ENCODE data around the gene PTGDR2. TPM values are rescaled to one million over a fixed set of nuclear protein-coding genes. Genes with fewer than 3 reads are reported as not detected.

Gene PTGDR2
- total and polyA plus RNA-seq, 4 donors = 0.08 to 7.1 (median 0.32) TPM

GRCh38 chr11:60870733-60871377, 15.1 kb upstream of the PTGDR2 start:
- H3K9ac ChIP-seq (ENCODE audit: low read depth in 1 of 2, low read length in 2 of 2) = no peak overlapping the region
- no peaks in the 10 kb centered on the region for H3K9me3 ChIP-seq (ENCODE audit: control insufficient read depth in 4 of 4, low read length in 3 of 4)
- DNase-seq (ENCODE audit: low spot score) = no peak
- H3K27me3 ChIP-seq (ENCODE audit: control insufficient read depth in 4 of 4, insufficient read depth in 4 of 4, low read length in 3 of 4) = no peaks in the 10 kb centered on the region
- H3K27ac ChIP-seq (ENCODE audit: low read depth in 1 of 2, low read length in 2 of 2) = no peak overlapping the region
- no peak overlapping the region for H3K4me3 ChIP-seq (ENCODE audit: low read depth in 1 of 3, low read length in 3 of 3)
- no peaks in the 10 kb centered on the region for H3K36me3 ChIP-seq (ENCODE audit: control insufficient read depth in 4 of 4, insufficient read depth in 3 of 4, low read depth in 1 of 4, low read length in 3 of 4)
- H3K4me1 ChIP-seq (ENCODE audit: control insufficient read depth in 4 of 4, insufficient read depth in 4 of 4, low read length in 3 of 4) = peaks cover 0 to 8% (median 4%) of the 10 kb centered on the region in 4 donors
- TF ChIP-seq JUND (IDR thresholded peaks at IDR 0.05) (no peak), CTCF (IDR thresholded peaks at IDR 0.05; ENCODE audit: low read depth, low read length, missing input control) (no peak), SP1 (IDR thresholded peaks at IDR 0.05) (no peak), ATF3 (IDR thresholded peaks at IDR 0.05) (no peak), FOXA1 (IDR thresholded peaks at IDR 0.05) (no peak), RAD21 (IDR thresholded peaks at IDR 0.05) (no peak), YY1 (IDR thresholded peaks at IDR 0.05) (no peak), HNF4A (conservative IDR thresholded peaks at IDR 0.05) (no peak), EGR1 (IDR thresholded peaks at IDR 0.05; ENCODE audit: low read depth in 2 of 2) (no peak), REST (IDR thresholded peaks at IDR 0.05) (no peak), MAX (IDR thresholded peaks at IDR 0.05) (no peak), GABPA (IDR thresholded peaks at IDR 0.05 in 1 of 2, conservative IDR thresholded peaks at IDR 0.05 in 1 of 2) (no peak), TAF1 (conservative IDR thresholded peaks at IDR 0.05) (no peak), HNF4G (IDR thresholded peaks at IDR 0.05) (no peak), ZBTB33 (IDR thresholded peaks at IDR 0.05) (no peak)
- WGBS = 90% methylated on average over 13 of the region's 13 CpGs

- 76% methylated on average over 3 of the region's 3 CpGs for WGBS
Observed at GRCh38 chr11:60870276-60870675, 14.5 kb upstream of the PTGDR2 start.

More at GRCh38 chr11:60870276-60870675, 14.5 kb upstream of the PTGDR2 start:
- H3K27ac ChIP-seq (ENCODE audit: low read depth in 1 of 2, low read length in 2 of 2) = no peak overlapping the region
- DNase-seq (ENCODE audit: low spot score) = no peak
- H3K27me3 ChIP-seq (ENCODE audit: control insufficient read depth in 4 of 4, insufficient read depth in 4 of 4, low read length in 3 of 4) = no peaks in the 10 kb centered on the region
- no peak for TF ChIP-seq SP1 (IDR thresholded peaks at IDR 0.05)
- TF ChIP-seq FOXA2 (IDR thresholded peaks at IDR 0.05) = no peak
- no peak for TF ChIP-seq RAD21 (IDR thresholded peaks at IDR 0.05)
- no peak for TF ChIP-seq NR2F2 (IDR thresholded peaks at IDR 0.05)
- H3K4me3 ChIP-seq (ENCODE audit: low read depth in 1 of 3, low read length in 3 of 3) = no peak overlapping the region
- H3K4me1 ChIP-seq (ENCODE audit: control insufficient read depth in 4 of 4, insufficient read depth in 4 of 4, low read length in 3 of 4) = peaks cover 0 to 8% (median 4%) of the 10 kb centered on the region in 4 donors
- H3K9me3 ChIP-seq (ENCODE audit: control insufficient read depth in 4 of 4, low read length in 3 of 4) = no peaks in the 10 kb centered on the region
- H3K9ac ChIP-seq (ENCODE audit: low read depth in 1 of 2, low read length in 2 of 2) = no peak overlapping the region
- H3K36me3 ChIP-seq (ENCODE audit: control insufficient read depth in 4 of 4, insufficient read depth in 3 of 4, low read depth in 1 of 4, low read length in 3 of 4) = no peaks in the 10 kb centered on the region

Measured in liver (tissue), 9 donors.